ENCODE results near the gene DOCK3. TPM values are rescaled to one million over a fixed set of nuclear protein-coding genes. Genes with fewer than 3 reads are reported as not detected.

DOCK3 gene
- total and polyA plus RNA-seq, 2 of the 4 experiments (the other 2 are of a cell fraction), result under 0.01 to 0.12 TPM

- Histone ChIP-seq H3K27ac (ENCODE audit: insufficient read depth, low read length) (no peak overlapping the region), H3K36me3 (ENCODE audit: control insufficient read depth, insufficient read depth, low read length) (peaks cover 6% of the 10 kb centered on the region), H3K23ac (ENCODE audit: low read depth, low read length) (no peak overlapping the region), H4K20me1 (ENCODE audit: insufficient read depth, low read length) (peaks cover 10% of the 10 kb centered on the region), H3K18ac (ENCODE audit: low read depth, low read length) (no peak overlapping the region), H3K4me2 (ENCODE audit: low read depth, low read length) (no peak overlapping the region), H3K9me1 (ENCODE audit: insufficient read depth, low read length) (peaks cover 11% of the 10 kb centered on the region), H3K9ac (ENCODE audit: low read depth, low read length) (no peak overlapping the region), H2AFZ (replicated peaks; ENCODE audit: low read length, poor library complexity) (no peak overlapping the region), H3K14ac (replicated peaks; ENCODE audit: low read depth, low read length) (no peak overlapping the region), H3K9me3 (ENCODE audit: control insufficient read depth, insufficient read depth, low read length) (no peaks in the 10 kb centered on the region), H2BK5ac (ENCODE audit: low read depth, low read length, poor library complexity, severe bottlenecking) (no peak overlapping the region), H2AK5ac (ENCODE audit: low read depth, low read length) (no peak overlapping the region), H2BK20ac (ENCODE audit: low read depth, low read length) (no peak overlapping the region), H4K91ac (ENCODE audit: insufficient read depth, low read depth, low read length) (no peak overlapping the region), H3K79me1 (ENCODE audit: low read depth in 1 of 2, low read length in 2 of 2) (peaks cover 0 to 8% of the 10 kb centered on the region in 2 experiments; a peak in 1 of 4 replicates), H3K4me3 (ENCODE audit: insufficient read depth, low read depth, low read length) (no peak overlapping the region), H2BK120ac (ENCODE audit: low read depth, low read length) (no peak overlapping the region), H3K4me1 (ENCODE audit: control insufficient read depth, insufficient read depth, low read length) (peaks cover 6% of the 10 kb centered on the region), H4K5ac (ENCODE audit: low read depth, low read length) (no peak overlapping the region), H3K27me3 (ENCODE audit: control insufficient read depth, insufficient read depth, low read length) (no peaks in the 10 kb centered on the region), H2AK9ac (replicated peaks; ENCODE audit: low read depth, low read length, poor library complexity) (no peak overlapping the region), H2BK15ac (ENCODE audit: low read depth, low read length) (no peak overlapping the region), H3K56ac (ENCODE audit: extremely low read depth, insufficient read depth, low read length) (no peak overlapping the region), H4K8ac (ENCODE audit: low read depth in 2 of 2, low read length in 2 of 2) (no peak overlapping the region), H3K4ac (ENCODE audit: low read depth, low read length) (no peak overlapping the region)
- DNase-seq, result no peak
- intact Hi-C loops (cut with micrococcal nuclease) (no loop called here), dilution Hi-C loops (cut with HindIII; ENCODE audit: low sequenced_read_pairs, unreplicated experiment) (no loop called here), in situ Hi-C loops (cut with MboI; ENCODE audit: low sequenced_read_pairs) (no loop called here)
- TF ChIP-seq ELK1 (IDR thresholded peaks at IDR 0.05; ENCODE audit: borderline replicate concordance, low read depth, low read length) (no peak), CEBPB (IDR thresholded peaks at IDR 0.05; ENCODE audit: low read depth, low read length) (no peak), FOS (IDR thresholded peaks at IDR 0.05; ENCODE audit: low read depth, low read length) (no peak), NFE2L2 (IDR thresholded peaks at IDR 0.05; ENCODE audit: low read depth, low read length) (no peak), MAZ (IDR thresholded peaks at IDR 0.05; ENCODE audit: borderline replicate concordance, low read depth, low read length) (no peak), RFX5 (IDR thresholded peaks at IDR 0.05; ENCODE audit: low read depth, low read length) (no peak), POLR2A (IDR thresholded peaks at IDR 0.05; ENCODE audit: low read depth, low read length) (no peak), USF2 (IDR thresholded peaks at IDR 0.05; ENCODE audit: low read depth, low read length) (no peak), CTCF (conservative IDR thresholded peaks at IDR 0.05; ENCODE audit: low read depth, low read length) (no peak), MXI1 (IDR thresholded peaks at IDR 0.05; ENCODE audit: borderline replicate concordance, low read depth, low read length) (no peak), RAD21 (IDR thresholded peaks at IDR 0.05; ENCODE audit: low read length) (no peak), MAFK (IDR thresholded peaks at IDR 0.05; ENCODE audit: low read depth, low read length) (no peak), RCOR1 (IDR thresholded peaks at IDR 0.05; ENCODE audit: insufficient replicate concordance, low read length) (no peak), CHD1 (IDR thresholded peaks at IDR 0.05; ENCODE audit: low read depth, low read length) (no peak), BHLHE40 (IDR thresholded peaks at IDR 0.05; ENCODE audit: low read depth, low read length) (no peak), SMC3 (IDR thresholded peaks at IDR 0.05; ENCODE audit: low read depth, low read length) (no peak)
- no peak for ATAC-seq (ENCODE audit: low read depth)
- WGBS, 2 experiments (ENCODE audit: extremely low coverage in 2 of 2, insufficient read length in 1 of 2), result no CpG with 5 or more reads among the region's 1 CpG
- ChIA-PET POLR2A (ENCODE audit: unreplicated experiment) (no interaction called here), CTCF (no interaction called here)
- BruUV-seq (replicated peaks), result no TSS peak
These were observed 32.3 kb upstream of the DOCK3 start for GRCh38 chr3:50642382-50642781.

Data from IMR-90 (cell line).